GM21381 (cell line): ENCODE measurements around the gene RPS2.
"Not testable (repeated sequence)": the region's sequence is repeated elsewhere in the genome, so short reads cannot be mapped to it uniquely, and the experiment has no call there.

Experiments used
- ATAC-seq: cut with Tn5 transposase; IDR thresholded peaks from one replicate; pipeline ENCODE4 v1.9.1; 2021; ENCODE audit warnings: mild to moderate bottlenecking, moderate library complexity; ENCODE audit not compliant: unreplicated experiment

RPS2 gene

DNA sequence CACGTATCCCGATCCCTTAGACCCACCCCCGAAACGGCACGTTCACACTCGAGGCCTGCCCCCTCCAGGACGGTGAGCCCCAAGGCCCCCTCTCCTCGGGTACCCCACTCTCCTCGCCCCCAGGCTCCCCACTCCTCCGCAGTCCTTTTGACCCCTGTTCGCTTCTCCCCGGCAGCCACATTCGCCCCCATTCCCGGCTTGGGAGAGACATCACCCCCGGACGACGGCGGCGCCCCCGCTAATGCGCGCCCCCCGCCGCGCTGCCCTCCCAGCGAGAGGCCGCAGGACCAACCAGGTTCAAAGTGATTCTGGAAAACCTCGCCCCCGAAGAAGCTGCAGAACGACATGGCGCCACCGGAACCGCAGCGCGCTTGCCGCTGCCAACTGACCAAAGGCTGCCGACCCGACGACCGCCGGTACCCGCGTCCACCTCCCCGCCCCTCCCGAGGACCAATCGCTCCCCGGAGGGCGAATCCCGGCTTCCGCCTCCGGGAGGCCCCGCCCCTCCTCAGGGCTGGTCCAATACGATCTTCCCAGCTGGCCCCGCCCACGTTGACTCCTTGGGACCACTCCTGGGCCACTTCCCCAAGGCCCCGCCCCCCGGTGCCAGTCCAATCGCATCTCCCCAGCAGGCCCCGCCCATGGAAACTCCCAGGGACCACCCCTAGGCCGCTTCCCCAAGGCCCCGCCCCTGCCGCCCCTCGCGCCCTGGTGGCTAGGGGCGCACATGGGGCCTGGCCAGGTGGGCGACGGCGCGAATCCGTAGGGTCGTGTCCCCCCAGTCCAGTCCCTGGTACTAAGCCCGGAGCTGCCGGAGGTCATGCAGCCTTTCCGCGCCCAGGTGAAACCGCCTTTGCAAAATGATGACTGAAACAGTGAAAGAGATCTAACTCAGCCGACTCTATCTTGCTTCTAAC, 21.6 kb downstream of the RPS2 start, which contains the start of gene MSRB1:
MSRB1 (minus strand) TSS at position 390 of the 917 bp plus-strand sequence; CDS start at position 347, 43 bp downstream.
- peak; percentile 91 for ATAC-seq

DNA sequence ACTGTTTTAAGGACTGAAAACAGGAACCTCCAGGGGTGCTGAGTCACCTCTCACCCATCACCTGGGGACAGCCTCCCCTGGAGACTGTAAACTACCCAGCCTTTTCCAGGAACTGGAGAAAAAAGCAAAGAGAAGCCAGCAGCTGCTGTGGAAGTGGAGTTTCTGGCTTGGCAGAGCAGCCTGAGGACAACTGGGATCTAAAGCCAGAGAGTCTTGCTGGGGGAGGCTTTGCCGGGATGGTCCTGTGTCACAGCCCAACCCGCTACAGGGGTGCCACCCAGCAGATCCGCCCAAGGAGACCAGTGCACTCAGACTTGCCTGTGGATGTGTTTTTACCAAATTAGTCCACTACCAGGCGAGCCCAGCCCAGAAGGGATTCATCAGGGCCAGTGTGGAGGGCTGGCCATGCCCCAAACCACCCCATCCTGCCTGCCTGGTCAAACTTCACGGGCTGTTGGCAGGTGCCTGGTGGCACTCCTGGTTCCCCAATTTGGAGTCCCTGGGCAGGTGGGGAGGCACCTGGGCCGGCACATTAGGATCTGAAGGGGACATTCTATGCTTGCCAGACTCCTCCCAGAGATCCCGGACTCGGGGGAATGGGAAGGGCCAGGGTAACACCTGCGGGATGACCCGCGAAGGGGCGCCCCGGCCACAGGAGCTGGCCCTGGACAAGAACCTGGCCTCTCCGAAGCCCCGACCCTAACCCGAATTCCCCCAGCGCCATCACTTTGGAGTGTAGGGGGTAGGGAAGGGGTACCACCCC, 22.4 kb downstream of the RPS2 start:
- no peak for ATAC-seq

DNA sequence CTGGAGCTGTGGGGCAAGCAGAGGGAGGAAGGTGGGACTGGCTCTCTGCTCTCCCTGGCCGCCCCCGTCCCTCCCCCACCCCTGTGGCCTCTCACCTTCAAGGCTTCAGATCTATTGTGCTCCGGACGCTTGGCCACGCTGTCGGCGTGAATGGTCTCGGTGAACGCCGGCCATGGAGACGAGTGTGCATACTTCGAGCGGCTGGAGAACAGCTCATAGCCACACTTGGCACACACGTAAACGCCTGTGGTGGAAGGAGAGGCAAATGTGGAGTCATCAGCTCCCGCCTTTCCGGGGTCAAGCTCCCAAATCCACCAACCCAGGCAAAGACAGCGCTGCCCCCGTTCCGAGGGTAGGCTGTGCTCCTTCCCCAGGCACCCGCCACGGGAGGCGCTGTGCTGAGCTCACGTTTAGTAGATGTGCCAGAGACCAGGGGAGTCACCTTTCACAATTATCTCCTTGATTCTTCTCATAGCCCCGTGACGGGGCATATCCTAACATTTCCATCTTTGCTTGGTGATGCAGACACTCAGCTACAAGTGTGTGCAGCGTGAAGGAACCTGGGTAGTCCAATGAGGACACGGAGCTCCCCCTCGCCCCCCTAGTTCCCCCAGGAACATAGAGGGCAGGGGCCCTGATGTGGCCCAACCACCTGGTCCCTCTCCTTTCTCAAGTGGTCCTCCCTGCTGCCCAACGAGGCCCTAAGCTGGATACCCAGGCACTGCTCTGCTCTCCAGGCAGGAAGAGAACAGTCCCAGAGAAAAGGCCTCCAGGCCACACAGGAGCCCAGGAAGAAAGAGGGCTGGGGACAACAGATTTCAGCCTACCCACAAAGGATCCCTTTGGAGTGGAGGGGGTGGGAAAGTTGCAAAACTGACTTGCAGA, 23.2 kb downstream of the RPS2 start:
- ATAC-seq = no peak

DNA sequence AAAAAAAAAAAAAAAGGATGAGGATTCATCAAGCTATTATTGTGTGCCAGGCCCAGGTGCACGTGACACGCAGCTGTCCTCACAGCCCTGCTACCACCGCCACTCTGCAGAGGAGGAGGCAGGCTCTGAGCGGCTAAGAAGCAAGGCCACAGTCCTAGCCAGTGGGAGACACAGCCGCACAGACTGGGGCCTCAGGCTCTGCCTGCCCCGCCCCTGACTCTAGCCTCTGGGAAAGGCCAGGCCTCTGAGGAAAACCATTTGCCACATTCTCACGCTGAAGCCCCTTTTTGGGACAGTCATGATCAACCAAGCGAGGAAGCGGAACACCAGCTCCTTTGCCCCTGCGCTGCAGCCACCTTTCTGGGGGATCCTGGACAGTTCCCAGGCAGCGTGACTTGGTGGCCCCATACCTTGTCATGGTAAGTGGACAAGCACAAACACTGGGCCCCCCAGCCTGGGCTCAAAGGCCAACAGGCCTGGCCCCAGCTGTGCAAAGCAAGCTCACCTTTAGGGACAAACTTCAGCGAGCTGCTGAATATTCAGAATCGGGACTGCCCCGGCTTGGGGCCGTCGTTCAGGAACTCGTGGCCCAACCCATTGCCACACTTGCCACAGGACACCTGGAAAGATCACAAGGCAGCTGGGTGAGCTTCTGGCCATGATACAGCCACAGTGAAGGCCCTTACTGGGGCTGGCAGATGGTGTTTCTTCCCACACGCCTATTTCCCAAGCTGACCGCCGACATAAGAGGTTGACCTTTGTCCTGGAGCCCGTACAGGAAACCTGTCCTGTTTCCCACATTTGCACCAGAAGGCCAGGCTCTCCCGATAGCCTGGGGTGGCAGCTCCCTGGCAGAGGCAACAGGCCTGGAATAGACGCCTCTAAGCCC, 24.1 kb downstream of the RPS2 start:
- no peak for ATAC-seq

DNA sequence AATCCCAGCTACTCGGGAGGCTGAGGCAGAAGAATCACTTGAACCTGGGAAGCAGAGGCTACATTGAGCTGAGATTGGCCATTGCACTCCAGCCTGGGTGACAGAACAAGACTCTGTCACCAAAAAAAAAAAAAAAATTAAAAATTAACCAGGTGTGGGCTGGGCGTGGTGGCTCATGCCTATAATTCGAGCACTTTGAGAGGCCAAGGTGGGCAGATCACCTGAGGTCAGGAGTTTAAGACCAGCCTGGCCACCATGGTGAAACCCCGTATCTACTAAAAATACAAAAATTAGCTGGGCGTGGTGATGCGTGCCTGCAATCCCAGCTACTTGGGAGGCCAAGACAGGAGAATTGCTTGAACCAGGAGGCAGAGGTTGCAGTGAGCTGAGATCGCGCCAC, 24.8 kb downstream of the RPS2 start:
- ATAC-seq = not testable (repeated sequence)

DNA sequence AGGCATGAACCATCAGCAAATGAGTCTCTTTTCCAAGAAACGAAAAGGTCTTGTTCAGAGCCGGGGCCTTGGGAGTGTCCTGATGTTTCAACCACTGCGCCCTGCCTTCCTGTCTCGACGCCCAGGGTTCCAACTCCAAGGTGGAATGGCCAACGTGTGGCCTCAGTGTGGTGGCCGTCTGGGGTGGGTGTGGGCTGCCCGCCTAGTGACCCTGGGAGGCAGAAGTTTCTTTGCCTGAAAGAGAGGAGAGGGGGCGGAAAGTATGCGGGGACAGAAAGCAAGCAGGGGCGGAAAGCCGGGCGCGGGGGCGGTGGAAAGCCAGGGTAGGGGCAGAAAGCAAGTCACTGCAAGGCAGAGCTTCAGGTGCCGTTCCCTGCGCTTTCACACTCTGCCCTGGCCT, 25.7 kb downstream of the RPS2 start:
- no peak for ATAC-seq

DNA sequence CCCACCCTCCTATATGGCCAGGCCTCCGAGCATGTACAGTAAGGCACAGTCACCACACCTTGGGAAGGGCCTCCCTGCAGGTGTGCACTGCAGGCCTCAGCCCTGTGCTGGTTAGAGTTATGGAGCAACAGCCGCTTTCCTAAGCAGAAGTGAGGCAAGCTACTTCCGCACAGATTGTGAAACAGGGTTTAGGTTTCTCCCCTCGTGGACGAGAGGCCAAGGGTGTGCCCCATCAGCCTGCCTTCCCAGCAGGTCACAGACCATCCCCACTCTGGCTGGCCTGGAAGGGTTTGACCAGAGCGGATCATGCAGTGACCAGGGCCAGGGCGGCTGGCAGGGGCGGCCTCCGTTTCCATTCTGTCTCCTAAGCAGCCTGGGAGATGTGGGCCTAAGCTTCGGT, 26.3 kb downstream of the RPS2 start:
- no peak for ATAC-seq

DNA sequence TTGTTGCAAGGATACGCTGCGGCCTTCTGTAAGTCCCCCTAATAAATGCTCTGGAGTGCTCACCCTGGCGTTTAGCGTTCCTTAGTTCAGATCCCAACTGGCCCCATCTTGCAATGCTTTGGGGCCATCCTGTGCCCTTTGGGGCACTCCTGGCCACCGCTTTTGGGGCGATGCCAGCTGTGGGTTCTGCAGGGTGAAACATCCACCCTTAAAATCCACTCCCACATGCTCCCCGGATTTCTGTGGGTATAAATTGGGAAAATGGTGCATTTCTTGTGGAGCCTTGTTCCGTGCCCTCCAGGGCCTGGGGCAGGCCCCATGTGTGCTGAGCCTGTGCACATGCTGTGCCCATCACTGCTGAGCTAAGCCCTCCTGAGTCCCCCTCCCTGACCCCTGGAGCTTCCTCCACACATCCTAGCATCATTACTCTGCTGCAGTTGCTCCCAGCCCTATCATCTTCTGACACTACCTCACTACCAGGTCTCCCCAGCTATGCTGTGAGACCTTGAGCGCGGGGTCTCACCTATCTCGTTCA, 27.6 kb downstream of the RPS2 start:
- ATAC-seq = no peak

DNA sequence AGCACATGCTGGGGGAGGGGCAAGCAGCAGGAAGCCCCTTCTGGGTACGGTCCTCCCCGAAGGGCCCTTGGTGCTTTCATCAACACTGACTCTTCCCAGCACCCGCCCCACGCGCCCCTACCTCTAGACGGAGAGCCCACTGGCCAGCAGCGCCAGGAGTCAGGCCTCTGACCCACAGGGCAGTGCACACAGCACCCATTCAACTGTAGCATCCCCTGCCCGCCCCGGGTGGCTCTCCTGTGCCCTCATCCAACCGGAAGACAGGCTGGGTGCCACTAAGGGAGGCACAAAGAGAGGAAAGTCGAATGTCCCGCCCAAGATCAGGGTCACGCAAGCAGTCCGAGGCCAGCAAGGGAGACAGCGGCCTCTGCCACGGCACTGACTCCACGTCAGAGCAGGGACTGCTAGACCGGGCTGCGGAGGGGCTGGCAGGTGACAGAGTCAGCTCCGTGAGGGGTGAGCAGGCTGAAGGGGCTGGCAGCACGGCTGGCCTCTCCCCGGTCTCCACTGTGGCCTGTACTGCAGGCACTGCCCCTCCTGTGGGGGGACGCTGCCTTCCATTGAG, 31.4 kb downstream of the RPS2 start:
- ATAC-seq = no peak

DNA sequence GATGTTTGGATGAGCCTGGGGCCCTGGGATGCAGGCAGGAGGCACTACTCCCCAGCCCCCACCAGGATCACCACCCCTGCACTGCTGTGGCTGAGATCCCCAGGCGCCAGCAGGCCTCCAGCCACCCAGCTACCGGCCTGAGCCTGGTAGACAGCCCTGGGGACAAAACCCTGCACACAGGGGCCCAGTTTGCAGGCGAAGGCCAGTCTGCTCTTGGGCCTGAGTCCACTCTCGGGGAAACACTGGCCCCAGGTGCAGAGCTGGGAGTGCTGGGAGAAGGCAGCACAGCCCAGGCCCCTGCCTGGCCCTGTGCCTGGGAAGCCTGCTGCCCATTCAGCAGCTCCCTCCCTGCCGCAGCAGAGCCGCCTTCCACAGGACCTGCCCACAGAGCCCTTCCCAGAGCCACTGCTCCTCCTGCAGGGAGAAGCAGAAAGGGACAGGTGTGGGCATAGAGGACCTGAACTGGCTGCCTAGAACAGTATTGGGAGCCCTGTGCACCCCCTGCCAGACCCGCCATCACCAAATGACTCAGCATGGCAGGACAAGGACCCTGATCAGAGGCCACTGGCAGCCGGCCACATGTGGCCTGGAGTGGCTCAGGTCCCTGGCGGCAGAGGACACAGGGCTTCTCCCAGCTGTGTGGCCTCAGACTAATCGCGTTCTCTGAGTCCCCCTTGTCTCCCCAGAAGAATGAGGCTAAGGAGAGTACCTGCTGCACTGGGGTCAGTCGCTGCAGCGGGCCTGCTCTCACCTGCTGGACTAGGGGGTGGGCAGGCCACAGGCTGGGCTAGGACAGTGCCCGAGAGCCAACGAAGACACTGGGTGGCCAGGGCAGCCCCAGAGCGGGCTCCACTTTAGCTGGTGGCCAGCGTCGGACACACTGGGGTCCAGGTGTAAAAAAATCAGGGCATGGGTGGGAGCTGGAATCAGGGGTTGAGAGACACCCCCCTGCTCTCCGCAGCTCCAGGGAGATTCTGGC, 32.3 kb downstream of the RPS2 start:
- no peak for ATAC-seq

DNA sequence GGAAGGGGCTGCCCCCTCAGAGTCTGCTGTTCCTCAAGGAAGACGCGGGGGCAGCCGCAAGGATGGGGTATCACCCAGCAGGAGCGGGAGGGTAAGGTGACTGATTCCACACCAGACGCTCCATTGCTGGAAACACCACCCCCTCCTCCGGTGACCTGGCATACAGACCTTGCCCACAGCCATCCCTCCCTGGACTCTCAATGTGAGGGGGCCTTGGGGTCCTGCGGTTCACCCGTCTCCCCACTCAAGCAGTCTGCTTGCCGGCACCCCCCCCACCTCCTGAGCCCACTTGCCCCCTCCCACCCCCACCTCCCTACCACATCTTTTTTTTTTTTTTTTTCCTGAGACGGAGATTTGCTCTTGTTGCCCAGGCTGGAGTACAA, 34.3 kb downstream of the RPS2 start:
- ATAC-seq = no peak

DNA sequence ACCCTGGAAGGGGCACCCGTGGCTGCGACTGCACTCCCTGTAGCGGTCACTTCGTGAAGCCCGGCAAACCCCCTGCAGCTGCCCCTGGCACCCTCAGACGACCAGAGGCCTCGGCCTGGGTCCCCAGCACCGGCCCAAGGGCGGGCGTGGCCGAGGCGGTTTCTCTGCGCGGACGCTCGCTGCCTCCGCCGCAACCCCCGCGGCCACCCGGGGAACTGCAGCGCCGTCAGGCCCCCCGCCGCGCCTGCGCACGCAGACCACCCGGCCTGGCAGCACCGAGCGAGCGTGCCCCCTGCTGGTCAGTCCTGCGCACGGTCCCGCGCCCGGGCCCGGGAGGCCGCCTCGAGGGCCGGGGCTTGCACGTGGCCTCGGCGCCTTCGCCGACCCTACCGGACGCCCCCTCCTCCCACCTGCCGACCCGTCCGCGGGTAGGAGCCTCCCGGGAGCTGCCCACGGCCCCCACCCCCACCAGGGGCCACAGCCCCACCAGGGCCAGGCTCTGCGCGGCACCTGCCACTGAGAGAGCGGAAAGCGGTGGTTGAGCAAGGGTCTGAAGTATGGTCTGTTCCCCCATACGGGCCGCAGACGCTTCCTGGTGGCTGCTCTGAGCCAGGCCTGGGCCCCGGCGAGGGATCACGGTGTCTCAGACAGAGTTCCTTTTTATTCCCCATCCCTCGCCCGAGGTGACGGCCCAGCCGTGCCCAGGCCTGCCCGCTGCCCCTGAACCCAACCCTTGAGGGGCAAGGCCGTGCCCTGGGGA, 34.9 kb downstream of the RPS2 start:
- peak; percentile 88 for ATAC-seq

DNA sequence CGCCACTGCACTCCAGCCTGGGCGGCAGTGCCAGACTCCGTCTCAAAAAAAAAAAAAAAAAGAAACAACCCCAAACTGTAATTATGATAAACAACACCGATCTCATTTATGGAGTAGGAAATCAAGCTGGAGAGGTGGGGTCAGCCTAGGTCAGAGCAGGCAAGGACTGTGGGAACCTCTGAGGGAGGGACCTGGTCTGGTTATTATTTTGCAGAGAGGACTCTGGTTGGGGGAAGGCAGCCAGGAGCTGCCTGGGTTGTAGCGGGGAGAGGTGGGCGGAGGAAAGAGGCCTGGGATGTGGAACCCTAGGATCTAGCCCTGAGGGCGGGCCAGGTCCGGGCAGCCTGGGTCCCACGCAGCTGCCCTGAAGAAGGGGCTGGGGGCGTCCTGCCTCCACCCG, 35.5 kb downstream of the RPS2 start:
- ATAC-seq = no peak

DNA sequence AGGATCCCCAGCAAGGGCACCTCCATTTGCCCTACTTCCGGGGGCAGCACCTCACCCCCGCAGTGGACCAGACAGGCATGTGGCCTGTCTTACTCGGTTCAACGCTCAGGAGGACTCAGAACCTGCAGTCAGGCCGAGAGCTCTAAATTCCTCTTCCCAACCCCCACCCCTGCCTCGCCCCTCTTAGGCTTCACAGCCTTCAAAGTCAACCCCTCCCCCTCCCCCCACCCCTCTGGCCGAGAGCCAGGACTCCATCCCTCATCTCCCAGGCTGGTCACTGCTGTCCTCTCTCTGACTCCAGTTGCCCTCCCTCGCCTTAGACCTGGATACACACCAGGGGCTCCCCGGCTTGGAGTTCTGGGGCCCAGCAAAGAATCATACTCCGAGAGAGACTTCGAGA, 38.4 kb downstream of the RPS2 start:
- ATAC-seq = no peak

DNA sequence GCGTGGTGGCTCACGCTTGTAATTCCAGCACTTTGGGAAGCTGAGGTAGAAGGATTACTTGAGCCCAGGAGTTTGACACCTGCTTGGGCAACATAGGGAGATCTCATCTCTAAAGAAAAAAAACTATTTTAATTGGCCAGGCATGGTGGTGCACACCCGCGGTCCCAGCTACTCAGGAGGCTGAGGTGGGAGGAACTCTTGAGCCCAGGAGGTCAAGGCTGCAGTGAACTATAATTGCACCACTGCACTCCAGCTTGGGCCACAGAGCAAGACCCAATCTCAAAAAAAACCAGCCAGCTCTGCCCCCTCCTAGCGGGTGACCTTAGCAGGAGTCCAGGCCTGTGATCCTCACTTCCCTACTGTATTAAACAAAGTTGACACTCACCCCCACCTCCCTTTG, 40.5 kb downstream of the RPS2 start:
- no peak for ATAC-seq

DNA sequence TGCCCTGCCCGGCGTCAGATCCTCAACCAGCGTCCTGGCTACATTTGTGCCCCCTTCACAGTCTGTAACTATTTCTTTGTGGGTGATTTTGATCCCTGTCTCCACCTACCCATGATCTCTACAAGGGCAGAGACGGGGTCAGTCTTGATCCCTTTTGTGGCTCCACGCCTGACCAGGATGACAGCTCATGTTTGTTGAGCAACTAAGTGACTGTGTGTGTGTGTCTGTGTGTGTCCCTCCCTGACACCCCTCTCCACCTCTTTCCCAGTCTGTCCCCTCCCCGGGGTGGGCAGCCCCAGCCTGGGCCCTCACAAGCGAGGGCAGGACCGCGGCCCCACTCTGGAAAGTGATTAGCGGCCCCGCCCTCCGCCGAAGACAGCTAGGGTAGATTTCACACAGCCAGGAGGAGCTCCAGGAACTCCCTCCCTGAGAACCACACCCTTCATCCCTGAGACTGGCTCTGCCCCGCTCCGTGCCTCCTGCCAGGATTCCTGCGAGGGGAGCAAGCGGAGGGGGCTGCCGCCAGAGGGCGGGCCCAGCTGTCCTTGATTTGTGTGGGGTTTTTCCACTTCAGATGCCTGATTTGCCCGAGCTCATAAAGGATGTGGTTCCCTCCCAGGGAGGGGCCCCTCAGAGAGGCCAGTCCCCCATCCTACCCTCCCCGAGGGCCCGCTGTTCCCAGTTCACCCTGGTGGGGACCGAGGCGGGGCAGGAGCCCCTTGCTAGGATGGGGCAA, 41.2 kb downstream of the RPS2 start:
- no peak for ATAC-seq

DNA sequence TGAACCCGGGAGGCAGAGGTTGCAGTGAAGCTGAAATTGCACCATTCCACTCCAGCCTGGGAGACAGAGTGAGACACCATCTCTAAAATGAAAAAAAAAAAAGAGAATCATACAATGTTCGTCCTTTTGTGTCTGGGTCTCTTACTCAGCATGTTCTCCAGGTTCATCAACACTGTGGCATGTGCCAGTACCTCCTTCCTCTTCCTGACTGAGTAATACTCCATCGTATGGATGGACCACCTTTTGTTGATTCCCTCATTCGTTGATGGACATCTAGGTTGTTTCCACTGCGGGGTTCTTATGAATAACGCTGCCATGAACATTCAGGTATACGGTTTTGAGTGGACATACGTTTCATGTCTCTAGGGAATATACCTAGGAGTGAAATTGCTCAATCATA, 42.3 kb downstream of the RPS2 start:
- ATAC-seq = no peak
